ENCODE data around the gene GHR.

GHR gene

GRCh38 chr5:42768106-42768504, 344.9 kb downstream of the GHR start:
- H3K4me1 ChIP-seq (ENCODE audit: control extremely low read depth in 1 of 4, control insufficient read depth in 4 of 4, insufficient read depth in 4 of 4, low read length in 3 of 4) = no peaks in the 10 kb centered on the region
- no peaks in the 10 kb centered on the region for H3K27me3 ChIP-seq (replicated peaks in 2 of 5; ENCODE audit: control insufficient read depth in 4 of 5, insufficient read depth in 5 of 5, low read length in 4 of 5)
- H3K9me3 ChIP-seq (ENCODE audit: control extremely low read depth in 1 of 5, control insufficient read depth in 4 of 5, insufficient read depth in 2 of 5, low read depth in 1 of 5, low read length in 4 of 5) = peaks cover 0 to 2% (median 0%) of the 10 kb centered on the region in 5 experiments
- H3K4me3 ChIP-seq (ENCODE audit: control insufficient read depth in 1 of 7, extremely low read depth in 1 of 7, insufficient read depth in 4 of 7, low read depth in 2 of 7, low read length in 6 of 7) = no peak overlapping the region
- CTCF ChIA-PET = interaction anchor here (0.7 to 1.8 kb wide), 18 partner anchors 11 to 925 kb away, joined by 3 to 8 read pairs (median 3); partner anchors contain the start of gene CCDC152
- no peak for DNase-seq
- H3K36me3 ChIP-seq (ENCODE audit: control insufficient read depth in 4 of 4, insufficient read depth in 4 of 4, low read length in 3 of 4) = peaks cover 0 to 10% (median 0%) of the 10 kb centered on the region in 4 experiments
- POLR2A ChIA-PET = no interaction called here
- WGBS (ENCODE audit: insufficient coverage) = 100% methylated on average over 1 of the region's 1 CpG
- H3K27ac ChIP-seq (ENCODE audit: insufficient read depth in 1 of 2, low read depth in 1 of 2, low read length in 2 of 2, poor library complexity in 1 of 2, severe bottlenecking in 2 of 2) = no peak overlapping the region

GRCh38 chr5:42770003-42770402, 346.8 kb downstream of the GHR start:
- POLR2A ChIA-PET = no interaction called here
- peaks cover 0 to 8% (median 0%) of the 10 kb centered on the region in 4 experiments for H3K36me3 ChIP-seq (ENCODE audit: control insufficient read depth in 4 of 4, insufficient read depth in 4 of 4, low read length in 3 of 4)
- no peak for DNase-seq
- no peaks in the 10 kb centered on the region for H3K4me1 ChIP-seq (ENCODE audit: control extremely low read depth in 1 of 4, control insufficient read depth in 4 of 4, insufficient read depth in 4 of 4, low read length in 3 of 4)
- peaks cover 0 to 2% (median 0%) of the 10 kb centered on the region in 5 experiments for H3K9me3 ChIP-seq (ENCODE audit: control extremely low read depth in 1 of 5, control insufficient read depth in 4 of 5, insufficient read depth in 2 of 5, low read depth in 1 of 5, low read length in 4 of 5)
- CTCF ChIA-PET = interaction anchor here (1.0 kb wide), 1 partner anchor 713 kb away, joined by 4 read pairs; no protein-coding TSS in a partner anchor
- no peak overlapping the region for H3K4me3 ChIP-seq (ENCODE audit: control insufficient read depth in 1 of 7, extremely low read depth in 1 of 7, insufficient read depth in 4 of 7, low read depth in 2 of 7, low read length in 6 of 7)
- no peak overlapping the region for H3K27ac ChIP-seq (ENCODE audit: insufficient read depth in 1 of 2, low read depth in 1 of 2, low read length in 2 of 2, poor library complexity in 1 of 2, severe bottlenecking in 2 of 2)
- H3K27me3 ChIP-seq (replicated peaks in 2 of 5; ENCODE audit: control insufficient read depth in 4 of 5, insufficient read depth in 5 of 5, low read length in 4 of 5) = no peaks in the 10 kb centered on the region
